SK-N-MC (cell line): ENCODE data around the gene TJP1.

Experiments
- DNase-seq: peaks from one replicate; pipeline ENCODE4 v3.0.0-alpha.2; 2011; ENCODE audit warnings: low read depth, low spot score
- H3K27ac ChIP-seq: fragments of 200-600 bp; sonication (generic); 2 replicates; pipeline ENCODE4 v1.5.1; 2016; ENCODE audit warnings: mixed run types
- H3K36me3 ChIP-seq: fragments of 200-600 bp; sonication (generic); 2 replicates; pipeline ENCODE4 v1.6.1; 2017; ENCODE audit warnings: antibody characterized with exemption, low read length, mixed read lengths; ENCODE audit not compliant: insufficient read depth
- H3K4me3 ChIP-seq: fragments of 200-600 bp; sonication (generic); 2 replicates; pipeline ENCODE4 v1.5.1; 2016
- H3K9ac ChIP-seq: fragments of 200-600 bp; sonication (generic); 2 replicates; pipeline ENCODE4 v1.8.0; 2017; ENCODE audit warnings: mixed run types, mixed read lengths; ENCODE audit not compliant: insufficient read length
- H3K9me3 ChIP-seq: fragments of 200-600 bp; sonication (generic); 2 replicates; pipeline ENCODE4 v1.6.1; 2017; ENCODE audit warnings: low read depth, mild to moderate bottlenecking, antibody characterized with exemption, low read length, moderate library complexity, mixed read lengths
- EZH2 ChIP-seq: fragments of 200-600 bp; sonication (generic); IDR thresholded peaks from one replicate; pipeline ENCODE4 v1.6.1; 2017; ENCODE audit warnings: antibody characterized with exemption
- FOXP2 ChIP-seq: optimal IDR thresholded peaks from 2 replicates; pipeline ENCODE3; 2011; ENCODE audit warnings: mild to moderate bottlenecking, moderate library complexity; ENCODE audit not compliant: insufficient read depth; ENCODE audit errors: extremely low read length, control extremely low read depth
- POLR2AphosphoS5 ChIP-seq: IDR thresholded peaks from 2 replicates; pipeline ENCODE4 v1.6.1; 2012; ENCODE audit warnings: mild to moderate bottlenecking, low read depth, low read length, borderline replicate concordance

TJP1 gene

GRCh38 chr15:29849218-29849617, 26.9 kb upstream of the TJP1 start:
- Histone ChIP-seq H3K9me3 (no peaks in the 10 kb centered on the region), H3K27ac (no peak overlapping the region), H3K9ac (no peak overlapping the region), H3K36me3 (no peaks in the 10 kb centered on the region), H3K4me3 (no peak overlapping the region)
- TF ChIP-seq EZH2 (no peak), FOXP2 (no peak), POLR2AphosphoS5 (no peak)
- no peak for DNase-seq

GRCh38 chr15:29844290-29844903, 22.1 kb upstream of the TJP1 start:
- no peaks in the 10 kb centered on the region for H3K9me3 ChIP-seq
- no peak for DNase-seq
- no peaks in the 10 kb centered on the region for H3K36me3 ChIP-seq
- no peak overlapping the region for H3K4me3 ChIP-seq
- H3K27ac ChIP-seq = no peak overlapping the region
- H3K9ac ChIP-seq = no peak overlapping the region
- no peak for TF ChIP-seq POLR2AphosphoS5
- no peak for TF ChIP-seq EZH2
- TF ChIP-seq FOXP2 = no peak

GRCh38 chr15:29842290-29842689, 20.0 kb upstream of the TJP1 start:
- TF ChIP-seq POLR2AphosphoS5 (no peak), EZH2 (no peak), FOXP2 (no peak)
- Histone ChIP-seq H3K27ac (no peak overlapping the region), H3K9ac (no peak overlapping the region), H3K36me3 (no peaks in the 10 kb centered on the region), H3K4me3 (no peak overlapping the region), H3K9me3 (no peaks in the 10 kb centered on the region)
- DNase-seq = no peak

GRCh38 chr15:29840926-29841325, 18.7 kb upstream of the TJP1 start:
- Histone ChIP-seq H3K4me3 (no peak overlapping the region), H3K9me3 (no peaks in the 10 kb centered on the region), H3K27ac (no peak overlapping the region), H3K9ac (no peak overlapping the region), H3K36me3 (no peaks in the 10 kb centered on the region)
- DNase-seq = no peak
- TF ChIP-seq FOXP2 (no peak), EZH2 (no peak), POLR2AphosphoS5 (no peak)

- TF ChIP-seq EZH2 (no peak), FOXP2 (no peak), POLR2AphosphoS5 (no peak)
- H3K4me3 ChIP-seq = no peak overlapping the region
- H3K9me3 ChIP-seq = no peaks in the 10 kb centered on the region
- H3K27ac ChIP-seq = no peak overlapping the region
- no peak overlapping the region for H3K9ac ChIP-seq
- no peak for DNase-seq
- no peaks in the 10 kb centered on the region for H3K36me3 ChIP-seq
These were observed 17.8 kb upstream of the TJP1 start for GRCh38 chr15:29840054-29840453.

- Histone ChIP-seq H3K27ac (no peak overlapping the region), H3K36me3 (no peaks in the 10 kb centered on the region), H3K9me3 (no peaks in the 10 kb centered on the region), H3K4me3 (no peak overlapping the region), H3K9ac (no peak overlapping the region)
- TF ChIP-seq POLR2AphosphoS5 = no peak
- TF ChIP-seq FOXP2 = no peak
- no peak for TF ChIP-seq EZH2
- no peak for DNase-seq
These were observed 16.2 kb upstream of the TJP1 start for GRCh38 chr15:29838352-29839010.

GRCh38 chr15:29835301-29835700, 13.0 kb upstream of the TJP1 start:
- Histone ChIP-seq H3K9me3 (no peaks in the 10 kb centered on the region), H3K27ac (no peak overlapping the region), H3K4me3 (no peak overlapping the region), H3K9ac (no peak overlapping the region), H3K36me3 (no peaks in the 10 kb centered on the region)
- TF ChIP-seq EZH2 (no peak), POLR2AphosphoS5 (no peak), FOXP2 (no peak)
- DNase-seq = no peak

- TF ChIP-seq POLR2AphosphoS5 (no peak), EZH2 (no peak), FOXP2 (no peak)
- Histone ChIP-seq H3K36me3 (no peaks in the 10 kb centered on the region), H3K9ac (no peak overlapping the region), H3K9me3 (no peaks in the 10 kb centered on the region), H3K4me3 (no peak overlapping the region), H3K27ac (no peak overlapping the region)
- no peak for DNase-seq
These were observed 10.4 kb upstream of the TJP1 start for GRCh38 chr15:29832709-29833108.
